A549 (cell line): Measurements from ENCODE around the gene GRIPAP1.

Source experiments
- EP300 ChIP-seq, 2 experiments: fragments of >200 bp; sonication (Bioruptor Twin); formaldehyde crosslinking; IDR thresholded peaks; 2 replicates in 1 of 2; 3 replicates in 1 of 2; pipeline ENCODE4 v1.6.1; 2016 to 2017
- HOXA7 ChIP-seq: fragments of 250-450 bp; sonication (Bioruptor Pico); IDR thresholded peaks from 2 replicates; pipeline ENCODE4 v1.5.0; 2020; ENCODE audit warnings: mild to moderate bottlenecking, moderate library complexity
- POLR2A ChIP-seq: IDR thresholded peaks from 2 replicates; pipeline ENCODE4 v1.6.1; 2012; ENCODE audit warnings: mild to moderate bottlenecking, low read length
- RAD21 ChIP-seq, 2 experiments: fragments of >200 bp in 1 of 2; sonication (Bioruptor Twin) in 1 of 2; formaldehyde crosslinking in 1 of 2; IDR thresholded peaks in 1 of 2; conservative IDR thresholded peaks in 1 of 2; 2 replicates in 1 of 2; 3 replicates in 1 of 2; pipeline ENCODE4 v1.6.1; 2012 to 2018; ENCODE audit warnings: inconsistent platforms in 1 of 2
- TF ChIP-seq, protein P1 (sequence below): fragments of >200 bp; sonication (Bioruptor Twin); formaldehyde crosslinking; IDR thresholded peaks from 3 replicates; pipeline ENCODE4 v1.6.1; 2016
- TF ChIP-seq, protein P2 (sequence below): IDR thresholded peaks from 2 replicates; pipeline ENCODE4 v1.6.1; 2012

DNA sequence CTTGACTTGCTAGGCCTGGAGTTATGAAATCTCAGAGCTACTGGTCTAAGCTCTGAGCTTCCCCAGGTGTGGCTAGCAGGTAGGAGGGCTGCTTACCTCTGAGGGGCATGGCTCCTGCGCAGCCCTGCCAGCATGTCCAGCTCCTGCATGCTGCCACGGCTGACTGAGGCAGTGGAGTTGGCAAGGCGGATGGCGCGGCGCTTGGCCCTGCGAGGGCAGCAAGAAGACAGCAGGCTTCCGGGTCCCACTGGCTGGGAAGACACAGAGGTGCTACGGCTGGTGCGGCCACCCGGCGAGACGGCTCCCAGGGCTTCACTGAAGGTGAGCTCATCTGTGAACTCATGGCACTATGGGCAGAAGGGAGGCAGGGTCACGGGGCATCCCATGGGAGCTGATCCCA, 36.1 kb downstream of the GRIPAP1 start:
- TF ChIP-seq HOXA7: no peak
- TF ChIP-seq, protein P1, sequence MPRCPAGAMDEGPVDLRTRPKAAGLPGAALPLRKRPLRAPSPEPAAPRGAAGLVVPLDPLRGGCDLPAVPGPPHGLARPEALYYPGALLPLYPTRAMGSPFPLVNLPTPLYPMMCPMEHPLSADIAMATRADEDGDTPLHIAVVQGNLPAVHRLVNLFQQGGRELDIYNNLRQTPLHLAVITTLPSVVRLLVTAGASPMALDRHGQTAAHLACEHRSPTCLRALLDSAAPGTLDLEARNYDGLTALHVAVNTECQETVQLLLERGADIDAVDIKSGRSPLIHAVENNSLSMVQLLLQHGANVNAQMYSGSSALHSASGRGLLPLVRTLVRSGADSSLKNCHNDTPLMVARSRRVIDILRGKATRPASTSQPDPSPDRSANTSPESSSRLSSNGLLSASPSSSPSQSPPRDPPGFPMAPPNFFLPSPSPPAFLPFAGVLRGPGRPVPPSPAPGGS: no peak
- no peak for TF ChIP-seq RAD21 (conservative IDR thresholded peaks at IDR 0.05 in 1 of 2, IDR thresholded peaks at IDR 0.05 in 1 of 2)
- TF ChIP-seq, protein P2, sequence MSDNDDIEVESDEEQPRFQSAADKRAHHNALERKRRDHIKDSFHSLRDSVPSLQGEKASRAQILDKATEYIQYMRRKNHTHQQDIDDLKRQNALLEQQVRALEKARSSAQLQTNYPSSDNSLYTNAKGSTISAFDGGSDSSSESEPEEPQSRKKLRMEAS: no peak
- no peak for TF ChIP-seq EP300 (IDR thresholded peaks at IDR 0.05)
- TF ChIP-seq POLR2A: no peak
